GDM1 (cell line): ENCODE results near the gene ABHD11.
"Not testable (repeated sequence)": the region's sequence is repeated elsewhere in the genome, so short reads cannot be mapped to it uniquely, and the experiment has no call there.

Experiments
- DNase-seq: peaks from one replicate; lab custom pipeline; 2025; lab: John Stamatoyannopoulos, UW

The ABHD11 gene

GRCh38 chr7:73738612-73739386, at the start of gene ABHD11:
Gene ABHD11 (minus strand): TSS chr7:73738802. CDS start chr7:73738770, 32 bp downstream.
- peak; percentile 94 for DNase-seq

- DNase-seq: not testable (repeated sequence)
Observed at GRCh38 chr7:73787786-73788048, 49.1 kb upstream of the ABHD11 start.

GRCh38 chr7:73786588-73786987, 48.0 kb upstream of the ABHD11 start:
- no peak for DNase-seq

GRCh38 chr7:73779517-73779916, 40.9 kb upstream of the ABHD11 start:
- DNase-seq: no peak

- DNase-seq: no peak
Observed at GRCh38 chr7:73778801-73779389, 40.3 kb upstream of the ABHD11 start.

- DNase-seq: no peak
Observed at GRCh38 chr7:73774923-73775322, 36.3 kb upstream of the ABHD11 start.

- DNase-seq: no peak
Observed at GRCh38 chr7:73773700-73774517, 35.3 kb upstream of the ABHD11 start.

- DNase-seq: no peak
Observed at GRCh38 chr7:73770860-73771670, 32.5 kb upstream of the ABHD11 start.

- no peak for DNase-seq
Observed at GRCh38 chr7:73770002-73770859, 31.6 kb upstream of the ABHD11 start, which contains the start of gene CLDN3. Gene CLDN3 (minus strand): TSS chr7:73770270. CDS start chr7:73770049, 221 bp downstream.

- no peak for DNase-seq
Observed at GRCh38 chr7:73769481-73770001, 30.9 kb upstream of the ABHD11 start.

- DNase-seq: no peak
Observed at GRCh38 chr7:73768641-73769480, 30.3 kb upstream of the ABHD11 start.

GRCh38 chr7:73766556-73767229, 28.1 kb upstream of the ABHD11 start:
- no peak for DNase-seq

- no peak for DNase-seq
Observed at GRCh38 chr7:73762659-73762999, 24.0 kb upstream of the ABHD11 start.

GRCh38 chr7:73761854-73762658, 23.5 kb upstream of the ABHD11 start:
- DNase-seq: no peak

- no peak for DNase-seq
Observed at GRCh38 chr7:73758581-73759138, 20.1 kb upstream of the ABHD11 start.

- peak; percentile 78 for DNase-seq
Observed at GRCh38 chr7:73749931-73750776, 11.6 kb upstream of the ABHD11 start.

GRCh38 chr7:73746378-73746777, 7.8 kb upstream of the ABHD11 start:
- no peak for DNase-seq
